HG03457 (cell line): ENCODE measurements around the gene ICAM5.

Experiments used
- ATAC-seq: cut with Tn5 transposase; IDR thresholded peaks from one replicate; pipeline ENCODE4 v1.9.1; 2021; ENCODE audit warnings: moderate number of reproducible peaks; ENCODE audit not compliant: unreplicated experiment

The ICAM5 gene

GRCh38 chr19:10291554-10292205 is 1.9 kb downstream of the ICAM5 start:
- no peak for ATAC-seq

GRCh38 chr19:10292206-10292788 is 2.5 kb downstream of the ICAM5 start:
- ATAC-seq = peak; percentile 34

GRCh38 chr19:10292789-10293636 is 3.3 kb downstream of the ICAM5 start:
- ATAC-seq = no peak

GRCh38 chr19:10293637-10294367 is 4.0 kb downstream of the ICAM5 start:
- no peak for ATAC-seq

GRCh38 chr19:10294368-10294697 is 4.6 kb downstream of the ICAM5 start:
- ATAC-seq = no peak

GRCh38 chr19:10295305-10295846 is 5.6 kb downstream of the ICAM5 start:
- no peak for ATAC-seq

- no peak for ATAC-seq
Observed at GRCh38 chr19:10295847-10296591, 6.3 kb downstream of the ICAM5 start.

GRCh38 chr19:10299545-10300458 is 10.1 kb downstream of the ICAM5 start:
- no peak for ATAC-seq

- ATAC-seq = no peak
Observed at GRCh38 chr19:10305139-10305806, 15.5 kb downstream of the ICAM5 start.

- no peak for ATAC-seq
Observed at GRCh38 chr19:10306327-10306726, 16.6 kb downstream of the ICAM5 start.

GRCh38 chr19:10309423-10309822 is 19.7 kb downstream of the ICAM5 start, which contains the start of gene ZGLP1:
ZGLP1 (minus strand) TSS chr19:10309815.
- ATAC-seq = no peak

GRCh38 chr19:10315335-10316214 is 25.8 kb downstream of the ICAM5 start, which contains the start of gene FDX2:
FDX2 (minus strand) TSS chr19:10316015; CDS start chr19:10315996, 19 bp downstream.
- peak; percentile 70 for ATAC-seq

- peak; percentile 13 for ATAC-seq
Observed at GRCh38 chr19:10316229-10317044, 26.7 kb downstream of the ICAM5 start.

- ATAC-seq = no peak
Observed at GRCh38 chr19:10317045-10317856, 27.5 kb downstream of the ICAM5 start.

GRCh38 chr19:10317857-10318462 is 28.2 kb downstream of the ICAM5 start:
- ATAC-seq = no peak
